DND-41 (cell line): ENCODE data around the gene EIF3A.

Experiments
- CTCF ChIP-seq: IDR thresholded peaks from 2 replicates; pipeline ENCODE4 v1.5.1; 2012; ENCODE audit warnings: borderline replicate concordance, low read length, moderate library complexity, mild to moderate bottlenecking; ENCODE audit not compliant: poor library complexity, severe bottlenecking; ENCODE audit errors: extremely low read depth
- EZH2 ChIP-seq: IDR thresholded peaks from 3 replicates; pipeline ENCODE4 v1.6.1; 2012; ENCODE audit warnings: borderline replicate concordance, low read depth, mild to moderate bottlenecking, moderate library complexity, low read length, inconsistent platforms; ENCODE audit not compliant: severe bottlenecking

GRCh38 chr10:119125942-119126341 lies 45.3 kb upstream of the EIF3A start:
- no peak for TF ChIP-seq CTCF
- no peak for TF ChIP-seq EZH2
